D721Med (cell line): ENCODE data around the gene CALN1.
"Not testable (repeated sequence)": the region's sequence is repeated elsewhere in the genome, so short reads cannot be mapped to it uniquely, and the experiment has no call there.

ENCODE experiments used
- DNase-seq: peaks from one replicate; pipeline ENCODE4 v3.0.0; 2011; ENCODE audit warnings: low spot score; ENCODE audit not compliant: insufficient read length
- FAIRE-seq: peaks from 2 replicates; lab custom pipeline; 2011; peaks lifted over from hg19 to GRCh38; lab: Jason Lieb, UNC
- TF ChIP-seq, protein P1 (sequence below): IDR thresholded peaks from 2 replicates; pipeline ENCODE4 v1.5.1; 2012; ENCODE audit warnings: mild to moderate bottlenecking, control low read depth; ENCODE audit not compliant: insufficient read depth; ENCODE audit errors: missing control alignments

Gene CALN1

DNA sequence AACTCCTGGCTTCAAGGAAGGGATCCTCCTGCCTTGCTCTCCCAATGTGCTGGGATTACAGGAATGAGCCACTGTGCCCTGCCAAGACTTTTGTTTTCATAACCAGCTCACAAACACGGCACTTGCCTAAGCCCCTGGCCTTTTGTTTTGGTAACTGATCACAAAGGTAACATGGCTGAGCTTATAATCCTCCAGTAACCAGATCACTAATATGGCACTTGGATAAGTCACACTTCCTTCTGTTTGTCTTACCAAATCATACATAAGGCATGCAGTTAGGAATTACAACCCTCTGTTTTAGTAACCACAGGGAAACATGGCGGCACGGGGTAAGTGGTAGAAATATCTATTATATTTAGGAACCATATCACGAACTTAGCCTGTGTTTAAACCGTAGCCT lies 577.1 kb downstream of the CALN1 start:
- FAIRE-seq (no peak), DNase-seq (no peak)
- TF ChIP-seq, protein P1, sequence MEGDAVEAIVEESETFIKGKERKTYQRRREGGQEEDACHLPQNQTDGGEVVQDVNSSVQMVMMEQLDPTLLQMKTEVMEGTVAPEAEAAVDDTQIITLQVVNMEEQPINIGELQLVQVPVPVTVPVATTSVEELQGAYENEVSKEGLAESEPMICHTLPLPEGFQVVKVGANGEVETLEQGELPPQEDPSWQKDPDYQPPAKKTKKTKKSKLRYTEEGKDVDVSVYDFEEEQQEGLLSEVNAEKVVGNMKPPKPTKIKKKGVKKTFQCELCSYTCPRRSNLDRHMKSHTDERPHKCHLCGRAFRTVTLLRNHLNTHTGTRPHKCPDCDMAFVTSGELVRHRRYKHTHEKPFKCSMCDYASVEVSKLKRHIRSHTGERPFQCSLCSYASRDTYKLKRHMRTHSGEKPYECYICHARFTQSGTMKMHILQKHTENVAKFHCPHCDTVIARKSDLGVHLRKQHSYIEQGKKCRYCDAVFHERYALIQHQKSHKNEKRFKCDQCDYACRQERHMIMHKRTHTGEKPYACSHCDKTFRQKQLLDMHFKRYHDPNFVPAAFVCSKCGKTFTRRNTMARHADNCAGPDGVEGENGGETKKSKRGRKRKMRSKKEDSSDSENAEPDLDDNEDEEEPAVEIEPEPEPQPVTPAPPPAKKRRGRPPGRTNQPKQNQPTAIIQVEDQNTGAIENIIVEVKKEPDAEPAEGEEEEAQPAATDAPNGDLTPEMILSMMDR: no peak

DNA sequence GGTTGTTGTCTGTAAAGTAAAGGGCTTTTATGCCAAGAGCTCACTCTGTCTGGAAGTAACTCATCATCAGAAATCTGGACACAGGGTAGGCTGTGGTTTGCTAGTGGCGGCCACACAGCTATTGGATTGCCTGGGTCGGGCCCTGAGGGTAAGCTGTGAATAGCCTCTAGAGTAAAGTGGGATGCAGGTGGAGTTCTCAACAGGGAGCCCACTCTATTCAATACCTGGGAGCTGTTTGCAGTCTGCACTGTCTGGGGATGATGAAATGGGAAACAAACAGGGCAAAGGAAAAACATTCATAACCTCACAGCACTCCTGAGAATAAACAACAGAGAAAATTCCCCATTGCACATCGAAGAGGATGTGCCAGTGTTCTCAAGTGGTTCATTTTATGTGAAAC lies 582.6 kb downstream of the CALN1 start:
- TF ChIP-seq, protein P1: no peak
- DNase-seq (no peak), FAIRE-seq (no peak)

DNA sequence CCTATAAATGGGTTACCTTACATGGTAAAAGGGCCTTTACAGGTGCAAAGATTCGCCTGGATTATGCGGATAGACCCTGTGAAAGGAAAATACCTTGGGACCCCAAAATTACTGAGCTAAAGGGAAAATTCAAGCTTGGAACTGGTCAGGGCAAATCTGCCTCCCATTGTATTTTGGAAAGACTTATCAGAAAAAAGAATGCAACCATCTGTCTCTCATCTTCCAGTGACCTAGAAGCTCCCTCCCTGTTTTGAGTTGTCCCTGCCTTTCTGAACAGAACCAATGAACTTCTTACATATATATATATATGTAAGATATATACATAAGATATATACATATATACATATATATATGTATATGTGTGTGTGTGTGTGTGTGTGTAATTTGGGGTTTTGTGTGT lies 583.8 kb downstream of the CALN1 start:
- TF ChIP-seq, protein P1: no peak
- no peak for DNase-seq
- FAIRE-seq: no peak

DNA sequence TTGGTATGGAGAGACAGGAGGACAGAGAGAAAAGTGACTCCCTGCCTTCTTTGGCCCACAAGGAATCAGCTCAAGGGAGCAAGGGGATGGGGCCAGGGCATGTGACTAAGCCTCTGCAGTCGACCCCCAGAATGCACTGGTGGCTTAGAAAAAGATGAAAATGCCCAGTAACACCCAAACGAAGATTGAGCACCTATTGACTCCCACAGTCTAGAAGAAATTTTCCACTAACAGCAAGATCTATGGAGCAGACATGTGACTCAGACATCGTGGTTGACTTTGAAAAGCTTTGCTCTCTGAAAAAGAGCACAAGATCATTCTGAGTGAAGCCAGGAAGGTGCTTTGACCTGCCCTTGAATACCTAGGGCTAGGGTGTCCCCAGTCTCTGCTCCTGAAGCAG lies 586.0 kb downstream of the CALN1 start:
- DNase-seq (no peak), FAIRE-seq (no peak)
- TF ChIP-seq, protein P1: no peak

DNA sequence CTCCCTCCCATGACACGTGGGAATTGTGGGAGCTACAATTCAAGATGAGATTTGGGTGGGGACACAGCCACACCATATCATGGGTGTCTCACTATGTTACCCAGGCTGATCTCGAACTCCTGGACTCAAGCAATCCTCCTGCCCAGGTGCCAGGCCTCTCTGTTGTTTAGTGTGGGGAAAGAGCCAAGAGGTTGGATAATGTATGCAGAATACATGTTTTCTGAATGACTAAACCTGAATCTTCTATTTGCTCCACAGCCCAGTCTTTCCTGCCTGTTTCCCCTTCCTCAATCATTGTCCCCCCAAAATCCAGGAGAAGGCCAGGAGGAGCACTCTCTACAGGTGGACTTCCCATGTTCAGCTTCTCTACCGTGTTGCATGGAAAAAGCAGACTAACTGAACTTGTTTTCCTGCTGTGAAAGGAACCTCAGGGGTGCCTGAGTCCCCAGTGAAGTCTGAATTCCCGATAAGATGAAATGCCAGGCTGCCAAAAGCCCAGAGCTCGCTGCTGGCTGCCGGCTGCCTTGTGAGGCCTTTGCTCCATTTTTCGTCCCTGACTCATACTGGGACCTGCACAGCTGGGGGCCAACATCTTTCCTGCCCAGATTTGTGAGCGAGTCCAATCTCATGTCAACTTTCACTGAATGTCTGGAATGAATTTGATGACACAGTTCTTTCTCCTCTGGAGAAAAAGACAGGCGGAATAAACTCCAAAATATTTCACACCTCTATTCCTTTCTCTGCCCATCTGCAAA lies 588.0 kb downstream of the CALN1 start:
- FAIRE-seq (no peak), DNase-seq (no peak)
- TF ChIP-seq, protein P1: no peak

DNA sequence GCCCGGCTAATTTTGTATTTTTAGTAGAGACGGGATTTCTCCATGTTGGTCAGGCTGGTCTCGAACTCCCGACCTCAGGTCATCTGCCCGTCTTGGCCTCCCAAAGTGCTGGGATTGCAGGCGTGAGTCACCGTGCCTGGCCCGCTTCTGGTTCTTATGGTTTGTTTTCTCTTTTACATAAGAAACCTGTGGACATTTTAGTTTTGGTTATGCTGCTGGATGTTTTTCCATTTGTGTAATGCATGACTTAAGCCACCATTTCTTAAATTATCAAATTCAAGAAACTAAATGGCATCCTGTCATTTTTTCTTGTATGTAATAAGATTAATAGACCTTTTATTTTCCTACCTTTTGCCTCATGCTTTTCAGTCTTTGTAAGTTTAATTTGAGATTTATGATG lies 589.7 kb downstream of the CALN1 start:
- DNase-seq, FAIRE-seq: not testable (repeated sequence)

DNA sequence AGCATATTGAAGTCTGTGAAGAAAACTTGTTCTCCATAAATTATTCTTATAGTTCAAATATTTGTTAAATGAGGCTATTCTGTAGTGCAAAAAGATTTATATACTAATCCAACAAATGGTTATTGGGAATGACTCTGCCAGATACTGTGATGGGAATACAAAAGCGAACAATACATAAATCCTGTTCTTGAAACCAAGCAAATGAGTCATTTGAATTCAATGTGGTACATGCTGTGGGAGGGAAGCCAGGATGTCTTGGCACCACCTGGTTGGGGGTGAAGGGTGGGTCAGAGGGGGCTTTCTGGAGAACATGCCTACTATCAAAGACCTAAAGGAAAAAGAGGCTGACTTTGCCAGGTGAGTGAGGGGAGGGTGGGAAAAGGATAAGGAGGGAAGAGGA lies 594.2 kb downstream of the CALN1 start:
- DNase-seq: no peak
- FAIRE-seq: no peak
- TF ChIP-seq, protein P1: no peak
